Activated CD4-positive, alpha-beta T cell treated with anti-CD3 and anti-CD28 coated beads for 4 hours (primary cell): ENCODE measurements around the gene SPCS3.
"Not testable (repeated sequence)": the region's sequence is repeated elsewhere in the genome, so short reads cannot be mapped to it uniquely, and the experiment has no call there.

Experiments used
- DNase-seq, 2 donors: peaks; one replicate each; pipeline ENCODE4 v3.0.0-alpha.2; 2020

SPCS3 gene

DNA sequence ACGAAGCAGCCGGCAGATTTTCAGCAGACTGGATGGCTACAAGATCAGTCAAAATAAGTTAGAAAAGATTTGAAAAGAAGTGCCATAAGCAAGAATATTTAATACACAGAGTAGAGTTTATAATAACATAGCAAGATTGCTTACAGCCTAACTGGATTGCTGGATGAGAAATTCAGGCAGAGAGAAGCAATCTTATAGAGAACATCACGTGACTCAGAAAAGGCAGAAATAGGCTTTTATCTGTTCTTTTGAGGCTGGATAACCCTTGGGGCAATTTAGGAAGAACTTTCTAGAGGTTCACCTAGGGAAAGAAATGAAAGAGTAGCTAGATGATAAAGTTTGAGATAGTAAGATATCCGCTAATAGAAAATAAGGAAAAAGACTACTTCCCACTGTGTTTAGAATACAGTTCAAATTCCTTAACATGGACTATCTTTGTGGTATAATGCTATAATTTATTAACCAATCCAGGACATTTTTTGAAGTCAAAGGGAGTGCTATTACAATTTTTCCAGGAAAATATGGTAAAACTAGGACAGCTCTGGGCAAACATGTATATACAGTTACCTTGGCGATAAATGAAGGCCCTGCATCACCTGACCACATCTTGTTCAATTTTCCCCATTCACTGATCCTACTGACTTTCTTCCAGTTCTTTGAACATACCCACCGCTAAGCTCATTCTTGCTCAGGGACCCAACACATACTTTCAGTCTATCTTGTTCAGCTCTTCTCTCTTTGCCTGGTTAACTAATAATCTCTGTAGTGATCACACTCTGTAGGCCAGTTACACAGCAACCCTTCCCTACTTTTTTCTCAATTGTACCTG, 12.7 kb upstream of the SPCS3 start:
- no peak for DNase-seq

DNA sequence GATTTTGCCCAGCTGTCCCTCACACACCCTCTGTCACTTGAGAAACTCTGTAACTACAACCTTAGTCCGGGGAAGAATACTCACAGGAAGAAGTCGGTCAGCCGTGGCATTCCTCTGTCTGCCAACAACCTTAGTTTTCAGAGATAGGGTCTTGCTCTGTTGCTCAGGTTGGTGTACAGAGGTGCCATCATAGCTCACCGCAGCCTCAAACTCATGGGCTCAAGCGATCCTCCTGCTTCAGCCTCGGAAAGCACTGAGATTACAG, 12.2 kb upstream of the SPCS3 start:
- no peak for DNase-seq

DNA sequence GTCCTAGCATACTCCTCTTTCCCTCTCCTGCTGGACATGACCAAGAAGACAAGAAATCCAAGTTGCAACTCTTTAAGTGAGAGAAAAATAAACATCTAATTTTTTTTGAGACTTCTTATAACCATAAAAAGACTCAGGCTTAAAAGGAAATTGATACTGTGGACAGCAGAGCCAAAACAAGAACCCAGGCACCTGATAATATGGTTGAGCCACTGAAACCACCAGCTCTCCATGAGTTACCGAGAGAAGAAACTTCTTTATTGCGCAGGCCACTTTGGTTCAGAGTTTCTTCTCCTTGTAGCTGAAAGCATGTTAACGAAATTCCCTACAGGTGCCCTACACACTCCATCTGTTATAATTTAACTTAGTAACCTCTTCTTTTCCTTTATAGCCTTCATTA, 11.3 kb upstream of the SPCS3 start:
- no peak for DNase-seq

DNA sequence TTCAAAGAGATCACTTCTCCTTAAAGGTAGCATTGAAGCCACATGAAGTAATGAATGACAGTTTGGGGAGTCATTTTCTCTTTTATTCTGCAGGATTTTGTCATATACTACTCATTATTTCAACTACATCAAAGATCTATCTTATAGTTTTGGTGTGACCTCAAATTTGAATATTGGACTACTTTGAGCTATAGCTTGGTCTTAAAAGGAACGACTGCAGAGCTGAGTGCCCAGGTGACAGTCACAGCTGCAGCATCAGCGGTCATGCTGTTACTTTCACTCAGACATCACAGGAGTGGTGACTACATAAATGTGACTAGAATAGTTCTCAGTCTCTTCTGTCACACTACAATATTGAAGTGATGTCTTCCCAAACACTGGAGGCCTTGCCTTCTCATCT, 10.7 kb upstream of the SPCS3 start:
- no peak for DNase-seq

DNA sequence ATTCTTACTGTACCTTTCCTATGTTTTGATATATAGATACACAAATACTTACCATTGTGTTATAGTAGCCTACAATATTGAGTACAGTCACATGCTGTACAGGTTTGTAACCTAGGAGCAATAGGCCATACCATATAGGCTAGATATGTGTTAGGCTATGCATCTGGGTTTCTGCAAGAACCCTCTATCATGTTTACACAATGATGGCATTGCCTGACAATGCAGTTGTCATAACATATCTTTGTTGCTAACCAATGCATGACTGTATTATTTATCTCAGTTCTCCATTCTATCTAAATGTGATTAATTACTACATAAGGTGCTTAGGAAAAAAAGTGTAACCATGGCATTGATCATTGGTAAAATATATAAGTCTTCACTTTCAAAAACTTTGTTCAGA, 10.0 kb upstream of the SPCS3 start:
- DNase-seq: no peak

DNA sequence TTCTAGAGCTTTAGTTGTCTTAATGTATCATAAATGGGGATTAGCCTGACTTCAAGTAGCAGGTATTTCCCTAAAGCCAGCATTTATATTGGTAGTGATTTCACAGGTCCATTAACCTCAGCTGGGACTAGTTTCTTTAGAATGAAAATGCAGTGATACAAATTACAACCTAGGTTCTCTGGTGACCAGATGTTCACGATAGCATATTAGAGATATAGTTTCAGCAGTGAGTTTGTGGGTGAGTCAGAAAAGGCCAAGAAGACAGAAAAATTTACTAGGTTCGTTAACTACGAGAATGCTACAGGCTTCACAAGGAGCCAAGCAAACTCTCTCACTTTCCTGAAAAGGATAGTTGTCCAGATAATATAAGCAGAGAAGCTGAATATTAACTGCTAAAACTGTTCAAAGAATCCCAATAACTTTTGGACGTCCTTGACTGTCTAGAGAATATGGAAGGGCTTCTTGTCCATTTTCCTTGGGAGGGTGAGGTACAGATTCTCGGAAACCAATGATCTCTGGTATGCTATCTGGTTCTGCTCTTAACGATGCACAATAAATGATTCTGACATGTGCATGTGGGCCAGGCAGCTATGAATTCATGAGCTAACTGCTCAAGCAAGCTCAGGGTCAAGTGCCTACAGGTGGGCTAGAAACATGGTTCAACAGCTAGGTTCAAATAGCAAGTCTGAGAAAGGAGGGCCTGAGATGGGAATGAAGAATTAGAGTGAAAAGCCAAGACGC, 6.0 kb upstream of the SPCS3 start:
- no peak for DNase-seq

DNA sequence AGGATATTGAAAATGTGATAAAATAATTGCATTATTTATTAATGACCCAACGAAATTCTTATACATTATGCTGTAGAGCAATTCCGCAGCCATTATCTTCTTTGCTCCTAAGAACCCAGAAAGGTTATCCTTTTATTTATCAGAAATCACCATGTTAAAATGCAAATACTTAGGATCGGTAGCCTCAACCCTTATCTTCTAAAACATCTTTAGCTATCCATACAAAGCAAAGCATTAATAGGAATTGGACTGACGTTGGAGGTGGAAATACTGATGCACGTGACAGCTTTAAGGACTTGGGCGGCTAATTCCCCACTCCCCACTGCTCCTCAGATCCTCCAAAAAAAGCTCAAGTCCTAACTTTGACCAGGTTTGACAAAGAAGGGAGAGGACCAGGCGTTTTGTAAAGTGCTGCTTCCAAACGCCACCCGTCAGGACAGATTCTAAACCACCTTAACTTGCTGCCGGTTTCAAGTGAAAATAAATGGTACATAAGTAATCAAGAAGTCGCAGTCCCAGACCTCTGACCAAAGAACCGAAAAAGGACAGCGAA, 539 bp upstream of the SPCS3 start:
- no peak for DNase-seq

DNA sequence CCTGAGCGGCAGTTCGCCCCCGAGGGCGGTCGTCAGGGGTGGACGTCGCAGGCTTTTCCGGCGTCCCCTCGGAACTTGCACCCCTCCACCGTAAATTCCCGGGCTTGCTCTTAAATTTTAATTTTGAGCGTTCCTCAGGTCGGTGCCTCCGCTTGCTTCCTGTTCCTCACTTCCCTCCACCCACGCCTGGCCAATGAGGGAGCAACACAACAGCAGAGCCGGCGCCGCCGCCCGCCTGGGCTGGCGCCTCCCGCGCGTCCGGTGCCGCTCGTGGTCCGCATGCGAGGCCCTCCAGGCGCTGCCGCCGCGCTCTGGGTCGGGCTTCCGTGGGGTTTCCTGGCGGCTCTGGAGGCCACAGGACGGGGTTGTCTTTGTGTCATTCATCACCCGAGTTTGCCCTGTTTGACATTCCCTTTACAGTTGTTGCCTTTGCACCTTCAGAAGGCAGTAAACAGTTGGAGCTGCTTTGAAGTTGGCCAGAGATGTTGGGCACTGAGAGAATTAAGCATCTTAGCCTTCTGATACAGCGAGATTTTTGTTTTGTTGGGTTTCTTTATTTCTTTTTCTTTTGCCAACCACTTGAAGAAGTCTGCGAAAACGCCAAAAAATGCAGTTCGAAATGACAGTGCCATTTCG, 692 bp downstream of the SPCS3 start:
- peak; percentile 89 to 90 for DNase-seq

DNA sequence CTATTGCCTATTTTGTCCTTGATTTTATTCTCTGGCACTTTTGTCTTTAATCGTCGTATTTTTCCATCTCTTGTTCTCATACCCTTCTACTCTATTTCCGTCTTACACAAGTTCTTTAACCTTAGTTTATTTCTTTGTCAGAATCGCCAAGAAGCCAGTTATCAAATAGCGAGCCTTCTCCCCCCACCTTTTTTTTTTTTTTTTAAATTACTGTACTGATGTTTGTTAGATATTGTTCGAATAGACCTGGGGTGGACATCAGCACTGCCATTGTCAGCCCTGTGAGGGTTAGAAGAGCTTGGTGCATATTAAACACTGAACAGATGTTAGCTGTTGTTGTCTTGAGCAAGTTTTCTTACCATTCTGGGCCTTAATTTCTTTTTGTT, 1.2 kb downstream of the SPCS3 start:
- DNase-seq: no peak

DNA sequence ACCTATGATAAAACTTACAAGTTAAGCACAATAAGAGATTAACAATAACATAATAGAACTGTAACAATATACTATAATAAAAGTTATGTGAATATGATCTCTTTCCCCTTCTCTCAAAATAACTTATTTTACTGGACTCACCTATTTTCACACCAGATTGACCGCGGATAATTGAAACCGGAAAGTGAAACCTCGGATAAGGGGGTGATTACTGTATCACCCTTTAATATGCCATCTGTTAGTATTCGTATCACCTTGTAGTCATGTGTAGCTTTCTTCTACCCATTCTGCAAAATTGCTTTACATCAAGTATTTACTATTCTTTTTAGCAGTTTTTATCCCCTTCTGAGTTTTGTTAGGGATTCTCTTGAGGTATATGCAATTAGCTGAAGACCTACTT, 1.8 kb downstream of the SPCS3 start:
- DNase-seq: no peak

DNA sequence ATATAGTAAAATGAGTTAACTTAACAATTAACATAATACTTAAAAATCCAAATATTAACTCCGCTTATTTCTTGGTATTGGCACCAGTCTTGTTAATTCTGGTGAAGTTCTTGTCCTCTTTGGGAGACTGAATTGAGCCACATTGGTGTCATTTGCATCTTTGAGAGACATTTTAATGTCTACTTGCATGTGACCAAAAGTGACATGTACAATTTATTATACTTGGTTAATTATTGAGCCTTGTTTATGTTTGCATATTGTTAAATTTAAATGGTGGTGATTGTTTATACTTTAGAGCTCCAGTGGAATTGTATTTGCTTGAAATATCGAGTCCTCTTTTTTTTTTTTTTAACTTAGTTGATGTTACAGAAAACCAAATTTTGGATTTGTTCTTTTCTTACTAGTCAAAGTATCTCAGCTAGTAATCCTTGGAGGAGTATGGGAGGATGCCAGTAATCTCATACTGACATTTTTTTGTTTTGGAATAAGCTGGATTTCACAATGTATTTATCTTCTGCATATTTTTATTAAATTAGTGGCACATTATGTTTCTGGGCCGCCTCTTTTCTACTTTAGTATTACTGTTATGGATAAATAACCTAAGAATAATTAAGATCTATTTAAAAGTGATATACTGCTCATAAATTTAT, 3.9 kb downstream of the SPCS3 start:
- DNase-seq: no peak

DNA sequence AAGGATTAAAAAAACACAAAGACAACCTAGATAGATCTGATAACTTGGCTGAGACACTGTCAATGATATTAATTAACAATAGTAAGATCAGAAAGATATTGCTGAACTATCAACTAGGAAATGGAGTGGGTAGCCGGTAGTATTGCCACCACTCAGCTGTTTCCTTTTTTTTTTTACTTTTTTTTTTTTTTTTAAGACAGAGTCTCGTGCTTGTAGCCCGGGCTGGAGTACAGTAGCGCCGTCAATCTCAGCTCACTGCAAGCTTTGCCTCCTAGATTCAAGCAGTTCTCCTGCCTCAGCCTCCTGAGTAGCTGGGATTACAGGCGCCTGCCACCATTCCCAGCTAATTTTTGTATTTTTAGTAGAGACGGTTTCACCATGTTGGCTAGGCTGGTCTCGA, 5.1 kb downstream of the SPCS3 start:
- not testable (repeated sequence) for DNase-seq

DNA sequence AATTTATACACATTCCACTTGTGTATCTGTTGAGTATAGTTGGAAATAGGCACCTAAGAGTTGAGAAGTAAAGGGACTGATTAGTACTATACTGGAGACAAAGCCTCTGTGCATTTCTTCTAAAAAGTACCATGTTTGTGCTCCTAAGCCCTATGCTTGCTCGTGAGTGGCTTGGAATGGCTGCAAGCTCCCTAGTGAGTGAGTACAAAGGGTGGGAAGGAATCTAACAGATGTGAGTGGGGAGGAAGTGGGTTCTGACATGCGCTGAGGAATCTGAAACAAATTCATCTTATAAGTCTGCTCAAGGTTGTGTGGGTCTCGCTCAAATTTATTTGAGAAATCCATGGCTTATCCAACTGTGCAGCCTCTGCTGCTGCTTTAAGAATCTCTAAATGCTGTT, 13.3 kb downstream of the SPCS3 start:
- DNase-seq: no peak

DNA sequence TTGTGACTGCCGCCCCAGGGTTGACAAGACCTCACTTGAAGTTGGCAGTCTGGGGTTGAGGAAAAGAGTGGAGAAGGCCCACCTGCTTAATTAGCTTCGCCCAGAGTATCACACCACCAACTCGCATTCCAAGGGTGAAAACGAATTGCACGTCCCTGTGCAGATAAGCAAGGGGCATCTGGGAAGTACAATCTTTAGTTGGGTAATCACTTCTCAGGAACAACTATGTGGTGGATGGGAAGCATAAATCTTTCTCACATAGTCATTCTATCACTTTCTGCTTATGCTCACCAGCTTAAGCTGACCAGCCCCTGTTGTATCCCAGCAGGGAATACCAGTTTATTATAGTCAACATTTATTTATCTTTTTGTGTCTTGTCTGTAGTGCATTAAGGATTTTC, 14.3 kb downstream of the SPCS3 start:
- no peak for DNase-seq

DNA sequence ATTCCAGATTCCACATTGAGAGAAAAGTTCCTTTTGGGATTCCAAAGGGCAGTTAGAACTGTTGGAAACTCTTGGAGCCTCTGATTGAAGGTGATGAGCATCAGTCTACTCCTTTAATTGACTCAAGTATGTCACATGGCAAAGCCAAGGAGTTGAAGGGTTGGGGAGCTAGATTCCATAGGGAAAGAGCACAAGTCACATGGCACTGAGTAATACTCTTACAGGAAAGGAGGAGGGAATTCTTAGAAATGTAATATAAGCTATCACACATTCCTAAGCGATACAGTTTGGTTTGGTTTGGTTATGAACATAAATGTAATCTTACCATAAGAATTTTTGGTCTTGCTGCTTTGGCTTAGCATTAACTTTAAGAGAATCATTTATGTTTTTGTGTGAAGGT, 15.7 kb downstream of the SPCS3 start:
- no peak for DNase-seq

DNA sequence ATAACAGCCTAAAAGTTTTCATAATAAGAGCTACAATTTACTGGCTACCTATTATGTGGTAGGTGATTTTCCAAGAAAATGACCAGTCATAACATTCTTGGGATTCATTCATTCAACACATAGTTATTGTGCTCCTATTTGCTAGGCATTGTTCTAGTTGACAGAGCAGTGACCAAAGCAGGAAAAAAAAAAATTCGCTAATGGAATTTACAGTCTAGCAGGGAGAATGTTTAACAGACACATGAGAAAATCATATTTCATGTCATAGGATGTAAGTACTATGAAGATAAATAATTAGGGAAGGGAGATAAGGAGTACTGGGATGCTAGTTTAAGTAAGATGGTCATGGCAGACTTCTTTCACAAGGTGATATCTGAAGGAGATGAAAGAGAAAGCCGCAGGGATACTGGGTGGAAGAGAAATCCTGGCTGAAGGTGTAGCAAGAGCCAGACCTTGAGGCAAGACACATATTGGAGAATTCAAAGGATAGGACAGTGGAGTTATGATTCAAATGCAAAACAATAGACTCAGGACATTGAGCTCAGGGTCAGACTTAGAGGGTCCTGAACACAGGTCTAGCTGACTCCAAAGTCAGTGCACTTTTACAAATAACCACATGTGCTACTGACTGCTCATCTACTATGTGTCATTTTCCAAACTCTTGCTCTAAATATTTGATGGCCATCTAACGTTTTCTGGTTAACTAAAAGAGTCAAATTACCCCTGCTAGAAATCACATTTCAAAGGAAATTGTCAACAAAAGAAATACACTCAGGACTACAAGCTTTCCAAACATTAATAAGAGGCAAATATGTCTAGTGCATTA, 20.4 kb downstream of the SPCS3 start:
- DNase-seq: no peak

DNA sequence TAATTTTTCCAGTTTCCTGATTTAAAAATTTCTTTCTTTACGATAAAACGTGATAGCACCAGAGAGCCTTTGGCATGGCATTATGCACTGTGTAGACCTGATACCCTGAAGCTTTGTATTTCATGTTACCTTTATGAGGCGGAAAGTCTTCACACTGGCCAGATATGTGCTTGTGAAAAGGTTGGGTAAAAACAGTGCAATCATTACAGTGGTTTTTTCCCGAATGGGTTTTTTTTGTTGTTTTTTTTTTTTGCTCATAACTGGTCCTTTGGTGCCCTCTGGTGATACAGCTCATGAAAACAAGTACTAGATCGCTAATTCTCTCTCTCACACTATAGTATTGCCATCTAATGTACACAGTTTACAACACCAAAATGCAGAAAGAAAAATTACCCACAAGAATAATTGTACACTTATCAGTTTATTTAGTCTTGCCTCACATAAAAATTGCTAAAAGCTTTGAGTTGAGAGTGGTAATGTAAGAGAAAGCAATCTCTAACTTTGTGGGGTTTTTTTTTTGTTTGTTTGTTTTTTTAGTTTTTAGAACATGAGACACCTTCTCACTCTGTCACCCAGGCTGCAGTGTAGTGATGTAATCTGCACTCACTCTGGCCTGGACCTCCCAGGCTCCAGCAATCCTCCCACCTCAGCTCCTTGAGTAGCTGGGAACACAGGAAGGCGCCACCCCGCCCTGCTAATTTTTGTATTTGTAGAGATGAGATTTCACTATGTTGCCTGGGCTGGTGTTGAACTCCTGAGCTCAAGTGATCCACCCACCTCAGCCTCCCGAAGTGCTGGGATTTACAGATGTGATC, 21.3 kb downstream of the SPCS3 start:
- peak in 1 of 2 donors; percentile 19 for DNase-seq

DNA sequence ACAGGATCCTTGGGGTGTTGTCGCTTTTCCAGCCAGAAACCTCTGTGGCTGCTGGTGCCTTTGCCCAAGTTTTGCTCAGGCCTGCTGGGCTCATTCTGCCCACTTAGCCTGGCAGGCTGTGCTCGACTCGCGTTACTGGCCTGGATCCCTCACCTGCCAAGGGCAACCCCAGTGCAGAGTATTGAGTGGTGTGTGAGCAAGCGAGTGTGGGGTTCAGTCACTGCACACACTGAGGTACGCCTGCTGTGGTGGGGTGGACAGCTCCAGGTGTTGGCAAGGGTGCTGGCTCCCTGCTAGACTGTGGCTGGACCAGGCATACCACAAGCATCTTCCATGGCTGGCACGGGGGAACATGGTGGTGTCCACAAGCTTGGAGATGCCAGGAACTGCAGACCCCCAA, 22.6 kb downstream of the SPCS3 start:
- no peak for DNase-seq

DNA sequence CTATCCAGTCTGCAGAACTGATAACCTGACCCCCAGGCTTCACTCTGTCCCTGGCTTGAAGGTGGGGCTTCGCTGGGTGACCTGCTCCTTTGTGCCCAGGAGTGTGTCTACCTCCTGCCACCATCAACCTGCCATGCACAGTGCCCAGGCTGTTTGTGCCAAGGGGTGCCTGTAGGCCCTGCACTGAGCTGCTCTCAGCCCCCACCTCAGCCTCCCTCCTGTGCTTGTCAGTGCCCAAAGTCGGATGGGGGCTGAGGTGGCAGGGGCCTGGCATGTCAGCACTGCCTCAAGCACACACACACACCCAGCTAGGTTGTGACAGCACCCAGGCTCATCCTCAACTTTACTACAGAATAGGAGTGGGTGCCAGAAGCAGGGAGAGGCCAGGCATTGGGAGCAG, 23.5 kb downstream of the SPCS3 start:
- no peak for DNase-seq

DNA sequence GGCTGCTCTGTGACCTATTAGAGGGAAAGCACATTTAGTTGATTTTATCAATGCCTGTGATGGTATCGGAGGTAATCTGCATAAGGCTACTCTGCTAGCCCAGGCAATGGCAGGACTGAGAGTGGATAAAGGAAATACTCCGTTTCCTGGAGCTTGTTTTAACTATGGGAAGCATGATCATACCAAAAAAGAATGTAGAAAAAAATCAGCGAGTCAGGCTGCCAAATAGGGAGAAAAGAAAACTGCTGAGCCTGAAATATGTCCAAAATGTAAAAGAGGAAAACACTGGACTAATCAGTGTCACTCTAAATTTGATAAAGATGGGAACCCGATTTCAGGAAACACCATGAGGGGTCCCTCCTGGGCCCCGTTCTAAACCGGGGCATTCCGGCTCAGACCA, 25.6 kb downstream of the SPCS3 start:
- not testable (repeated sequence) for DNase-seq

DNA sequence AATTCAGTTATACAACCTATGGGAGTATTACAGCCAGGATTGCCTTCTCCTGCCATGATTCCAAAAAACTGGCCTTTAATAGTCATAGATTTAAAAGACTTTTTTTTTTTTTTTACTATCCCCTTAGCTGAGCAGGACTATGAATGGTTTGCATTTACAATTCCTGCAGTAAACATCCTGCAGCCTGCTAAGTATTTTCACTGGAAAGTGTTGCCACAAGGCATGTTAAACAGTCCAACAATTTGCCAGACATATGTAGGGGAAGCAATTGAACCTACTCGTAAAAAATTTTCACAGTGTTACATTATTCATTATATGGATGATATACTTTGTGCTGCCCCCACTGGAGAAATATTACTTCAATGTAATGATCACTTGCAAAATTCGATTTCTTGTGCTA, 27.1 kb downstream of the SPCS3 start:
- not testable (repeated sequence) for DNase-seq

DNA sequence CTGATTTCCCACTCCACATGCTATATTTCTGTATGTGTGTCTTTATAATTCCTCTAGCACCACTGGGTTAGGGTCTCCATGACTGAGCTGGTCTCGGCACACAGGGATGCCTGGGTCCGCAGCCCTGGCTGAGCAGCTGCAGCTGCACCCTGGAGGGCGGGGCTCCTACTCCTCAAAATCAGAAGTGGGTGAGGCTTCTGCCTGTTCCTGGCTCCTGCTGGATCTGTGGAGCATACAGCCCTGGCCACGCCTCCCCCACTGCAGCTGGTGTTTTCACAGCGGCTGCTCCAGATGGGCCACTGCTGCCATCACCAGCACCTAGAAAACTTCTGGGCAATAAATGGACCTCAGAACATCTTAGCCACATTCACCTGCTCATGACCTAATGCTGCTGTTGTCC, 30.9 kb downstream of the SPCS3 start:
- no peak for DNase-seq
